OCI-LY3 (cell line): ENCODE data around the gene UCHL3.

Source experiments
- H2AFZ ChIP-seq: fragments of 200-600, 300-600 bp; shearing (Covaris generic); 2 replicates; pipeline ENCODE4 v1.6.0; 2014; ENCODE audit warnings: antibody characterized with exemption, low read depth, low read length
- H3K27ac ChIP-seq: fragments of 200-600, 300-600 bp; sonication (generic); 2 replicates; pipeline ENCODE4 v1.5.1; 2014; ENCODE audit warnings: mild to moderate bottlenecking, low read length, moderate library complexity, mixed read lengths
- H3K27me3 ChIP-seq: fragments of 200-600, 300-600 bp; sonication (generic); 2 replicates; pipeline ENCODE4 v1.6.1; 2014; ENCODE audit warnings: low read depth, low read length, mixed read lengths
- H3K36me3 ChIP-seq: fragments of 200-600, 300-600 bp; sonication (generic); replicated peaks from 2 replicates; pipeline ENCODE3; 2014; ENCODE audit warnings: low read depth, low read length, mixed read lengths
- H3K4me1 ChIP-seq: fragments of 300-600, 200-600 bp; sonication (generic); 2 replicates; pipeline ENCODE4 v1.6.1; 2014; ENCODE audit warnings: low read length, mixed read lengths
- H3K4me2 ChIP-seq: fragments of 200-600, 300-600 bp; sonication (generic); 2 replicates; pipeline ENCODE4 v1.6.1; 2014; ENCODE audit warnings: low read length, mixed read lengths
- H3K4me3 ChIP-seq: fragments of 300-600, 200-600 bp; sonication (generic); 2 replicates; pipeline ENCODE4 v1.5.1; 2014; ENCODE audit warnings: antibody characterized with exemption, mild to moderate bottlenecking, low read length, moderate library complexity
- H3K79me2 ChIP-seq: fragments of 300-600, 200-600 bp; shearing (Covaris generic); 2 replicates; pipeline ENCODE4 v1.6.1; 2014; ENCODE audit warnings: mild to moderate bottlenecking, low read length, mixed read lengths
- H3K9ac ChIP-seq: fragments of 300-600, 200-600 bp; shearing (Covaris generic); 2 replicates; pipeline ENCODE4 v1.6.0; 2014; ENCODE audit warnings: mild to moderate bottlenecking, low read length, moderate library complexity
- H3K9me3 ChIP-seq: fragments of 200-600, 300-600 bp; shearing (Covaris generic); 2 replicates; pipeline ENCODE4 v1.6.1; 2014; ENCODE audit warnings: low read length, mixed read lengths; ENCODE audit not compliant: insufficient read depth
- H4K20me1 ChIP-seq: fragments of 200-600, 300-600 bp; sonication (generic); 2 replicates; pipeline ENCODE4 v1.6.1; 2016; ENCODE audit warnings: low read length, mixed read lengths; ENCODE audit not compliant: insufficient read depth
- CTCF ChIP-seq: fragments of 200-600, 300-600 bp; sonication (generic); IDR thresholded peaks from 2 replicates; pipeline ENCODE4 v1.5.1; 2014; ENCODE audit warnings: antibody characterized with exemption, low read length, low read depth
- EZH2phosphoT487 ChIP-seq: fragments of 200-600 bp; shearing (Covaris generic); IDR thresholded peaks from 2 replicates; pipeline ENCODE4 v1.6.1; 2018; ENCODE audit warnings: antibody characterized with exemption, mixed run types, low read depth

UCHL3 gene

GRCh38 chr13:75587679-75588078 is 38.1 kb downstream of the UCHL3 start:
- no peak overlapping the region for H3K9ac ChIP-seq
- no peaks in the 10 kb centered on the region for H4K20me1 ChIP-seq
- H3K27ac ChIP-seq, result no peak overlapping the region
- no peak for TF ChIP-seq CTCF
- no peak for TF ChIP-seq EZH2phosphoT487
- no peak overlapping the region for H3K4me2 ChIP-seq
- H3K79me2 ChIP-seq, result no peaks in the 10 kb centered on the region
- H3K36me3 ChIP-seq, result peaks cover 23% of the 10 kb centered on the region
- no peak overlapping the region for H2AFZ ChIP-seq
- H3K27me3 ChIP-seq, result no peaks in the 10 kb centered on the region
- no peak overlapping the region for H3K4me3 ChIP-seq
- H3K9me3 ChIP-seq, result peaks cover 8% of the 10 kb centered on the region; the same call in 1 of the 2 replicates
- no peaks in the 10 kb centered on the region for H3K4me1 ChIP-seq

- Histone ChIP-seq H3K9ac (no peak overlapping the region), H3K36me3 (no peaks in the 10 kb centered on the region), H3K4me2 (no peak overlapping the region), H3K9me3 (no peaks in the 10 kb centered on the region), H3K4me3 (no peak overlapping the region), H3K4me1 (no peaks in the 10 kb centered on the region), H2AFZ (no peak overlapping the region), H3K27me3 (no peaks in the 10 kb centered on the region), H3K27ac (no peak overlapping the region), H3K79me2 (no peaks in the 10 kb centered on the region), H4K20me1 (no peaks in the 10 kb centered on the region)
- TF ChIP-seq CTCF, result no peak
Measured at GRCh38 chr13:75596657-75597182, 47.1 kb downstream of the UCHL3 start.

GRCh38 chr13:75600371-75600770 is 50.8 kb downstream of the UCHL3 start:
- no peak overlapping the region for H3K27ac ChIP-seq
- H3K4me2 ChIP-seq, result no peak overlapping the region
- H3K4me1 ChIP-seq, result no peaks in the 10 kb centered on the region
- no peak overlapping the region for H3K4me3 ChIP-seq
- H3K27me3 ChIP-seq, result no peaks in the 10 kb centered on the region
- no peaks in the 10 kb centered on the region for H4K20me1 ChIP-seq
- H2AFZ ChIP-seq, result no peak overlapping the region
- TF ChIP-seq EZH2phosphoT487, result no peak
- no peak for TF ChIP-seq CTCF
- no peaks in the 10 kb centered on the region for H3K9me3 ChIP-seq
- no peak overlapping the region for H3K9ac ChIP-seq
- no peaks in the 10 kb centered on the region for H3K79me2 ChIP-seq
- H3K36me3 ChIP-seq, result no peaks in the 10 kb centered on the region

- H3K4me2 ChIP-seq, result no peak overlapping the region
- no peaks in the 10 kb centered on the region for H3K27me3 ChIP-seq
- H3K4me1 ChIP-seq, result no peaks in the 10 kb centered on the region
- H3K36me3 ChIP-seq, result no peaks in the 10 kb centered on the region
- TF ChIP-seq EZH2phosphoT487, result no peak
- no peak for TF ChIP-seq CTCF
- H2AFZ ChIP-seq, result no peak overlapping the region
- no peak overlapping the region for H3K27ac ChIP-seq
- no peak overlapping the region for H3K9ac ChIP-seq
- no peaks in the 10 kb centered on the region for H3K79me2 ChIP-seq
- no peaks in the 10 kb centered on the region for H3K9me3 ChIP-seq
- no peaks in the 10 kb centered on the region for H4K20me1 ChIP-seq
- H3K4me3 ChIP-seq, result no peak overlapping the region
Measured at GRCh38 chr13:75603038-75603437, 53.4 kb downstream of the UCHL3 start.
